ENCODE results near the gene C3orf20. TPM values are rescaled to one million over a fixed set of nuclear protein-coding genes. Genes with fewer than 3 reads are reported as not detected.

The C3orf20 gene
- total and polyA plus RNA-seq, 2 of the 4 experiments (the other 2 are of a cell fraction), result not detected

DNA sequence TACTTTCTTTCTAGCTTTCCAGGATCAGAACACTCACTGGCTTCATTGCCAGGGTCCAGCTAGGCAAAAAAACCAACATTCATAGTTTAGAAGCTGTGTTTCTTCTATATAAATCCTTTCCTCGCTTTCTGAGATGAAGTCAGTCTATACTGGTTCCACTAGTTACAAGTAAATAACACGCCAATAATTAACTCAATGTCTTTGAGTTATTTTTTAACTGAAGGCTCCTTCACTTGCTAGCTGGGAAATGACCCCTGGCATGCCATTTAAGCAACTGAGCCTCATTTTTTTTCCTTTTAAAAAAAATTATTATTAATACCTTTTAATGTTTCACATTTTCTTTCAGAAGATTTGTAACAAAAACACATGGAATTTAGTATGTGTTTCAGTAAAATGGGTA is 25.5 kb upstream of the C3orf20 start:
- TF ChIP-seq SMC3 (IDR thresholded peaks at IDR 0.05; ENCODE audit: low read depth, low read length) (no peak), NFE2L2 (IDR thresholded peaks at IDR 0.05; ENCODE audit: low read depth, low read length) (no peak), CHD1 (IDR thresholded peaks at IDR 0.05; ENCODE audit: low read depth, low read length) (no peak), FOS (IDR thresholded peaks at IDR 0.05; ENCODE audit: low read depth, low read length) (no peak), RFX5 (IDR thresholded peaks at IDR 0.05; ENCODE audit: low read depth, low read length) (no peak), MXI1 (IDR thresholded peaks at IDR 0.05; ENCODE audit: borderline replicate concordance, low read depth, low read length) (no peak), MAFK (IDR thresholded peaks at IDR 0.05; ENCODE audit: low read depth, low read length) (no peak), MAZ (IDR thresholded peaks at IDR 0.05; ENCODE audit: borderline replicate concordance, low read depth, low read length) (no peak), BHLHE40 (IDR thresholded peaks at IDR 0.05; ENCODE audit: low read depth, low read length) (no peak)
- TF ChIP-seq, protein P1, sequence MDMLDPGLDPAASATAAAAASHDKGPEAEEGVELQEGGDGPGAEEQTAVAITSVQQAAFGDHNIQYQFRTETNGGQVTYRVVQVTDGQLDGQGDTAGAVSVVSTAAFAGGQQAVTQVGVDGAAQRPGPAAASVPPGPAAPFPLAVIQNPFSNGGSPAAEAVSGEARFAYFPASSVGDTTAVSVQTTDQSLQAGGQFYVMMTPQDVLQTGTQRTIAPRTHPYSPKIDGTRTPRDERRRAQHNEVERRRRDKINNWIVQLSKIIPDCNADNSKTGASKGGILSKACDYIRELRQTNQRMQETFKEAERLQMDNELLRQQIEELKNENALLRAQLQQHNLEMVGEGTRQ (IDR thresholded peaks at IDR 0.05; ENCODE audit: low read depth, low read length), result no peak
- TF ChIP-seq, protein P2, sequence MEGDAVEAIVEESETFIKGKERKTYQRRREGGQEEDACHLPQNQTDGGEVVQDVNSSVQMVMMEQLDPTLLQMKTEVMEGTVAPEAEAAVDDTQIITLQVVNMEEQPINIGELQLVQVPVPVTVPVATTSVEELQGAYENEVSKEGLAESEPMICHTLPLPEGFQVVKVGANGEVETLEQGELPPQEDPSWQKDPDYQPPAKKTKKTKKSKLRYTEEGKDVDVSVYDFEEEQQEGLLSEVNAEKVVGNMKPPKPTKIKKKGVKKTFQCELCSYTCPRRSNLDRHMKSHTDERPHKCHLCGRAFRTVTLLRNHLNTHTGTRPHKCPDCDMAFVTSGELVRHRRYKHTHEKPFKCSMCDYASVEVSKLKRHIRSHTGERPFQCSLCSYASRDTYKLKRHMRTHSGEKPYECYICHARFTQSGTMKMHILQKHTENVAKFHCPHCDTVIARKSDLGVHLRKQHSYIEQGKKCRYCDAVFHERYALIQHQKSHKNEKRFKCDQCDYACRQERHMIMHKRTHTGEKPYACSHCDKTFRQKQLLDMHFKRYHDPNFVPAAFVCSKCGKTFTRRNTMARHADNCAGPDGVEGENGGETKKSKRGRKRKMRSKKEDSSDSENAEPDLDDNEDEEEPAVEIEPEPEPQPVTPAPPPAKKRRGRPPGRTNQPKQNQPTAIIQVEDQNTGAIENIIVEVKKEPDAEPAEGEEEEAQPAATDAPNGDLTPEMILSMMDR (conservative IDR thresholded peaks at IDR 0.05; ENCODE audit: low read depth, low read length), result no peak
- H3K36me3 ChIP-seq (ENCODE audit: control insufficient read depth, insufficient read depth, low read length), result no peaks in the 10 kb centered on the region
- H3K56ac ChIP-seq (ENCODE audit: extremely low read depth, insufficient read depth, low read length), result no peak overlapping the region
- H3K4me1 ChIP-seq (ENCODE audit: control insufficient read depth, insufficient read depth, low read length), result no peaks in the 10 kb centered on the region
- H2BK15ac ChIP-seq (ENCODE audit: low read depth, low read length), result no peak overlapping the region
- H2AK9ac ChIP-seq (replicated peaks; ENCODE audit: low read depth, low read length, poor library complexity), result no peak overlapping the region
- ChIA-PET POLR2A (ENCODE audit: unreplicated experiment) (interaction anchor here (0.6 kb wide), 1 partner anchor 159 kb away, joined by 3 read pairs; no protein-coding TSS in a partner anchor), CTCF (no interaction called here)
- in situ Hi-C loops (cut with MboI; ENCODE audit: low sequenced_read_pairs) (no loop called here), dilution Hi-C loops (cut with HindIII; ENCODE audit: low sequenced_read_pairs, unreplicated experiment) (no loop called here), intact Hi-C loops (cut with micrococcal nuclease) (no loop called here)
- no CpG with 5 or more reads among the region's 2 CpGs for WGBS, 2 experiments (ENCODE audit: extremely low coverage in 2 of 2, insufficient read length in 1 of 2)
- no peak overlapping the region for H2BK120ac ChIP-seq (ENCODE audit: low read depth, low read length)
- H4K20me1 ChIP-seq (ENCODE audit: insufficient read depth, low read length), result no peaks in the 10 kb centered on the region
- ATAC-seq (ENCODE audit: low read depth), result no peak
- H3K23ac ChIP-seq (ENCODE audit: low read depth, low read length), result no peak overlapping the region
- H3K9me1 ChIP-seq (ENCODE audit: insufficient read depth, low read length), result no peaks in the 10 kb centered on the region
- no peaks in the 10 kb centered on the region for H3K9me3 ChIP-seq (ENCODE audit: control insufficient read depth, insufficient read depth, low read length)
- no peak overlapping the region for H2BK5ac ChIP-seq (ENCODE audit: low read depth, low read length, poor library complexity, severe bottlenecking)
- no peak for DNase-seq
- no peak overlapping the region for H3K27ac ChIP-seq (ENCODE audit: insufficient read depth, low read length)
- H2BK20ac ChIP-seq (ENCODE audit: low read depth, low read length), result no peak overlapping the region
- no peak overlapping the region for H3K4ac ChIP-seq (ENCODE audit: low read depth, low read length)
- H3K27me3 ChIP-seq (ENCODE audit: control insufficient read depth, insufficient read depth, low read length), result peaks cover 2% of the 10 kb centered on the region; the same call in 1 of the 2 replicates
- peaks cover 11 to 15% of the 10 kb centered on the region in 2 experiments for H3K79me1 ChIP-seq (ENCODE audit: low read depth in 1 of 2, low read length in 2 of 2)
- no peak overlapping the region for H3K18ac ChIP-seq (ENCODE audit: low read depth, low read length)
- no peak overlapping the region for H2AK5ac ChIP-seq (ENCODE audit: low read depth, low read length)
- no peak overlapping the region for H3K14ac ChIP-seq (replicated peaks; ENCODE audit: low read depth, low read length)
- no TSS peak for BruUV-seq (replicated peaks)
- H4K8ac ChIP-seq (ENCODE audit: low read depth in 2 of 2, low read length in 2 of 2), result no peak overlapping the region
- H3K4me2 ChIP-seq (ENCODE audit: low read depth, low read length), result no peak overlapping the region
- H3K4me3 ChIP-seq (ENCODE audit: insufficient read depth, low read depth, low read length), result no peak overlapping the region
- H4K91ac ChIP-seq (ENCODE audit: insufficient read depth, low read depth, low read length), result no peak overlapping the region
- no peak overlapping the region for H2AFZ ChIP-seq (replicated peaks; ENCODE audit: low read length, poor library complexity)
- H4K5ac ChIP-seq (ENCODE audit: low read depth, low read length), result no peak overlapping the region
- no peak overlapping the region for H3K9ac ChIP-seq (ENCODE audit: low read depth, low read length)
